Amniotic stem cell (primary cell): ENCODE measurements around the gene RBM33.

ENCODE experiments used
- DNase-seq: peaks from one replicate; lab custom pipeline; 2025; lab: John Stamatoyannopoulos, UW

Gene RBM33

DNA sequence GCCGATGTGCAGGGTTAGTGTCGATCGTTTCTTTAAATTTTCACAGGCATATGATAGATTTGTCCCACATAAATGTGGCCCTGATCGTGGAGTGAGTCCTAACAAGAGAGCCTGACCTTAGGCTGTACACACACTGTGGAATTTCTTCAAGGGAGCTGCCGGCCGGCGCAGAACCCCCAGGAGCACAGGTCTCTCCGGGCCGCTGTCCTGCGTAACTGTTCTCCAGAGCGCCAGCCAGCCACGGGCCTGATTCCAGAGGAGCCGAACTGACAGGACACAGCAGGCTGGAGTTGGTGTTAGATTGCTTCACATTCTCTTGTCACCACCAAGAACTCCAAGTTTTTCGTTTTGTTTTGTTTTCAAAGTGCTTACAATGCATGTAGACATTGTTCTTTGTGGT, 130.5 kb downstream of the RBM33 start:
- no peak for DNase-seq

DNA sequence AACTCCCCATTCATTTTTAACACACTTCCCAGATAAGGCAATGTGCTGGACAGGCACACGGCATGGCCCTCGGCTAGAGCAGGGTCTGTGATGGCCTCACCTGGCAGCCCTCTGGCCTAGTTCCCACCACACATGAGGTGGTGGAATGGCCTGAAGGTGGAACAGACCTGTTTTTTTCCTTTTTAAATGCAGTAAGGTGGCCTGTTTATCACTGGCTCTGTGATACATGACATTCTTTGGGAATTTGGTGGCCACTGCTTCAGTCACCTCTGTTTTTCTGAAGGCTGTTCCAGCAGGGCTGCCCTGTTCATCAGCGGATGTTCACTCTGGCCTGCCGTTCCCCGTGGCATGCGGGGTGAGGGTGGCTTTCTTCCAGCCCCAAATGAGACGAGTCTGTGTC, 131.2 kb downstream of the RBM33 start:
- no peak for DNase-seq

DNA sequence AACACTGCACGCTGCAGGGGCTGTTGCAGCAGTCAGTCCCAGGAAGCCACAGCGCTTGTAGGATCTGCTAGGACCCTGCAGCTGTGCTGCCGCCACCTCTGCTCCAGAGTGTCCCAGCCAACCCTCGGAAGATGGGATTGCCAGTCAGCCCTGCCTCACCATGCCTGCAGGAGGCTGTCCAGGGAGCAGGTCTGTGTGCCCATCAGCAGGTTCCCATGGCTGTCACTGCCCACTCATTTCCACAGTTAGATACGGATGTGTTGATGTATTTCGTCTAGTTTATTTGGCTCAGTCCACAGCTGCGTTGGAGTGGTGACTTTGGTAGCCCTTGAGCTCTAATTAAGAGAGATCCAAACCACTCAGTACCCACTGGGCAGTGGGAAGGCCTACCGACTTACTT, 132.1 kb downstream of the RBM33 start:
- no peak for DNase-seq

DNA sequence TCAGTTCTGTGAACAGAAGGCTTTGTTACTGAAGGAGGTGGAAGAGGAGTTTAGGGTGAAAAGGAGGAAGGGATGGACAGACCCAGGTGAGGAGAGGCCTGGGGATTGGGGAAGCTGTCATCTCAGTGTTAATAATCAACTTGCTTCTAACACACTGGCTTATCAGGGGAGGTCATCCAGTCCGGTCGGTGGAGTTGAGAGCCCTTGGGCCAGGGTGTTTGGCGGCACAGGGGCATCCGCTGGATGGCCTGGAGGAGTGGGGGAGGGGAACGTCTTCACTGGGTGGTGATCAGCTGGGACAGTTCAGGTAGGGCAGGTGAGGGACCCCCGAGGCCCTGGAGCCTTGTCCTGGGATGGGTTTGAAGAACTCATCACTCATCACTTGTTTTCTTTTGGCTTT, 133.9 kb downstream of the RBM33 start:
- no peak for DNase-seq

DNA sequence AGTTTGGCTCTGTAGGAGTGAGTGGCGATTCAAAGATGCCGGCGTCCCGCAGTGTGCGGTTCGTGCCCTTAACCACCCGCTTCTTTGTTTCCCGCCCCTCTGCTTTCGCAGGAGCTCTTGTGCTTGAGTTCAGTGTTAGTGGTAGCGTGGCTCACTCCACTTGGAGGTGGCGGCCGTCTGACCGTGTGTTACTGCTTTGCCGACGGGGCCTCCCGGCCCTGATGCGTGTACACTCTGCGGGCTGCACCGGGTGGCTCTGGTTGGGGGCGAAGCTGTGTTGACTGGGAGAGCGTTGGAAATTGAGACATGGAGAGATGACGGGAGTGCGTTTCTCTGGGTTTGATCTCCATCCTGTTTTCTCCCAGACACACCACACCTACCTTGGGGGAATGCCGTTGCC, 136.4 kb downstream of the RBM33 start:
- no peak for DNase-seq

DNA sequence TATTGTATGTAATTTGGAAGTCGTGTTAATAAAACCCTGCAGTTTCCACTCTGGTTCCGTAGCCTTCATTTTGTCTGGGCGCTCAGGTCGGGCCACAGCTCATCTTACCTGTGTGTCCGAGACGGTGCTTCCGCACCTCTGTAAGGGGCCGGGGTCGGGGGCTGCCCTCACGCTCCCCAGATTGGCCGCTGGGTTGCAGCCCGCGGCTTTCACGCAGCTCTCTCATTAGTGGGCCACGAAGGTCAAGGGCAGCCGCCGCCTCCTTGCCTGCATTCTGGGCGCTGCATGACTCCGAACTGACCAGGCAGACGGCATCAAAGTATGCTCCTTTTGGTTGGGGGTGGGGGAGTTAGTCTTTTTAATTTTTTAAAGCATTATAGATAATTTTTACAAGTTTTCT, 137.0 kb downstream of the RBM33 start:
- no peak for DNase-seq

DNA sequence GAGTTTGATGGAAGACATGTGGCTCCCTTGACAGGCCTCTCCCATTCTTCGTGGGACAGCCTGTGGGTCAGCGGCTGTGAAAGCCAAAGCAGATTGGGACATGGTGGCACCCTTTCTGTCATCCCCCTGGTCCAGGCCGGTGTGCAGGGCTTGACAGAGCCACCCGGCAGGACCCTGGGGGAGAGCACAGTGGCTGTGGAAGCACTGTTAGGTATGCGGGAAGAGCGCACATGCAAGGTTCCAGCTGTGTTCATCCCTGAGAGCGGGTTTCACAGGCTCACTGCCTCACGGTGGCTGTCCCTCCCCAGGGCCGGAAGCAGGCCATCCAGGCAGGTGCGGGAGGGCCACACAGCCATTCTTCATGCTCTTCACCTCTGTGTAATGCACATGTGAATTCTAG, 138.0 kb downstream of the RBM33 start:
- DNase-seq: no peak

DNA sequence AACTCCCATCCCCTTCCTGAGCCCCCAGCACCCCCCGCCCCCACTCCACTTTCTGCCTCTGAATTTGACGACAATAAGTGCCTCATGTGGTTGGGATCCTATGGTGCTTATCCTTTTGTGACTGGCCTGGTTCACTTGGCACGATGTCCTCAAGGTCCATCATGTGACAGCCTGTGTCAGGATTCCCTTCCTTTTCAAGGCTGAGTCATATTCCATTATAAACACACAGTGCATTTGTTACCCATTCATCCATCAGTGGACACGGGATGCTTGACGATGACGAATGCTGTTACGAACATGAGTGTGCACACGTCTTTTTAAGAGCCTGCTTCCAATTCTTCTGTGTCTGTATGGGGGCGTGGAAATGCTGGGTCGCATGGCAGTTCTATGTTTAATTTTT, 141.1 kb downstream of the RBM33 start:
- no peak for DNase-seq

DNA sequence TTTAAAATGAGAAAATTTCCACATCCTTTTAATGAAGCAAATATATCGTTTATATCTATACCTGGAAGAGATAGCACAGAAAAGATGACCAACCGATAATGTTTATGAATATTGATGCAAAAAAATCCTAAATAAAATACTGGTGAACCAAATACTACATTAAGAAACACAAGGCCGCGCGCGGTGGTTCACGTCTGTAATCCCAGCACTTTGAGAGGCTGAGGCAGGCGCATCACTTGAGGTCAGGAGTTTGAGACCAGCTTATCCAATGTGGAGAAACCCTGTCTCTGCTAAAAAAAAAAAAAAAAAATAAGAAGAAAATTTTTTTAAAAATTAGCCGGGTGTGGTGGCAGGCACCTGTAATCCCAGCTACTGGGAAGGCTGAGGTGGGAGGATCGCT, 142.0 kb downstream of the RBM33 start:
- DNase-seq: no peak

DNA sequence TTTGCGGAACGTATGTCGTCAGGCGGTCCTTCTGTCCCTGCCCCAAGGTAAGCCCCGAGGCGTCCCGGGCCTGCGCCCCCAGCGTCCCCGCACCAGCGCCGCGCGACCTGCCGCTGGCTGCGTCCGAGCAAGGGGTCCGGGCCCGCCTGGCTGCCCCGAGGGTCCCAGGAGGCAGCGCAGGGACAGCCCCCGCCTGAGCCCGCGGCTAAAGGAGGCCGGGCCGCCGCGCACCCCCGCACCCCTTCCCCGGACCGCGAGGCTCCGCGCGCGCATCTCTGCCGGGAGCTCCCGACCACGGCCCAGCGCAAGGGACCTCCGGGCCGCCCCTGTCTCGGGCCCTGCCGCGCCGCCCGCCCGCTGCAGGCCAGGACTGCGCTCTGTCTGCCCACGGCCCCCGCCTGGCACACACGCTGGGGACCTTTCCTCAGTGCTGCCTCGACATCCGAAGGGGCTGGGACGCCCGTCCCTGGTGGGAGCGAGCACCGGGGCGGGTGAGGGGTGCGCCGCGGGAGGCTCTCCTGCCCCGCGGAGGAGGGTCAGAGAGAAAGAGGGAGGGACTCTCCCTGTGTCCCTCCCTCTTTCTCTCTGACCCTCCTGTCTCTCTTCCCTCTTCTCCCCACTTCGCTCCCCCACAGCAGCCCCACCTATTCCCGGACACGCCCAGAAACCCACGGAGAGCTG, 142.8 kb downstream of the RBM33 start:
- DNase-seq: no peak

DNA sequence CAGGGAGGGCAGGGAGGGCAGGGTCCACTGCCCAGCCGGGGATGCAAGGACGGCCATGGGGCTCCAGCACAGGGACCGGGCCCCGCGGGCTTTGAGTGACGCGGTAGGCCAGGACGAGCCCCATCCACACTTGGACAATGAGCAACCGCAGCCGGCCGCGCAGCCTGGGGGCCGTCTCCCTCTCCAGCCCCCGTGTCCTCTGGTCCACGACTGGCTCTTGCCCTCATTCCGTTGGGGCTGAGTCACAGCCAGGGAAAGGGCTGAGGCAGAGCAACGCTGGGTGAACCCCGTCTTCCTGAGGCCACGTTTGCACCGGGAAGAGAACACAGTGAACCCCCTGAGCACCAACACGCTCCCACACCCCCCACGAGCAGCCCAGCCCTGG, 144.1 kb downstream of the RBM33 start:
- DNase-seq: no peak

DNA sequence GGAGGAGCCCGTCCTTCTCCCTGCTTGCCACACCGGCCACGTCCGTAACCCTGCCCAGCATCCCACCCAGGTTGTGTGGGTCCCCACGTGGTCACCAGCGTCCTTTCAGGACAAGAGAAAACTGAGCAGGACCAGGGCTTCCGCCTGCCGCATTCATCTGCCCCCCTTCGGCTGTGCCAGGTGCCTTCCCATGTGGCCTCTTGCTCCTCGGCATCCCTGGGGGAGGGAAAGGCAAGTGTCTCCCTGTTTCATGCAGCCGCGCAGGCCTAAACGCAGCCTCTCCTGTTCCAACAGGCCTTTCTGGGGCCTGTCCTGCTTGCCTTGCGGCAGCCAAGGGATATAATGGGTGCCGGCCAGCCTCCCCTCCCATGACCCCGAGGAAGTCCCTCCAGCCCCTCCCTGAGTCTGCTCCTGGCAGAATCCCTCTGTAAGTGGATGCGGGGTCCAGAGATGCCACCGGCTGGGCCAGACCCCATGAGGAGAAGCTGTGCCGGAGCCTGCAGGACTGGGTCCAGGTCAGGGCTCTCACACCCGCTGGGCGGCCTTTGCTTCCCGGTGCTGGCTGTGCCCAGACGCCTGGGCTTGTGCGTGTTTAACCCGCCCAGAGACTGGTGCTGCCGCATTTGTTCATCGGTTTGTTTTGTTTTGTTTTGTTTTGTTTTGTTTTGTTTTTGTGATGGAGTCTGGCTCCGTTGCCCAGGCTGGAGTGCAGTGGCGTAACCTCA, 144.7 kb downstream of the RBM33 start:
- no peak for DNase-seq

DNA sequence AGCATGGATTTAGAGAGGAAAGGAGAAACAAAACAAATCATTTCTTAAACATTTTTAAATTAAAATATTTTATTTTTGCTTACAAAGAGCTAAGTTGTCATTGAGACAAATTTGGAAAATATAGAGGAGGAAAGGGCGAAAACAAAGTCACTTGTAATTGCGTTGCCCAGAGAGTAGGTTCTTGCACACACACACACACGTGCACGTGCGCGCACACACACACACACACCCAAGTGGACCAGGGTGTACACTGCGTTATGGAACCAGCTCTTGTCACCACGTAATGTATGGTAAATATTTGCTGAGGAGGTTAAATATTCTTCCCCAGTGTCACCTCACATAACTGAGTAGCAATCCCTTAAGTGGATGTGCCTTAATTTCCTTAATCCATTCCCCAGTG, 146.2 kb downstream of the RBM33 start:
- no peak for DNase-seq

DNA sequence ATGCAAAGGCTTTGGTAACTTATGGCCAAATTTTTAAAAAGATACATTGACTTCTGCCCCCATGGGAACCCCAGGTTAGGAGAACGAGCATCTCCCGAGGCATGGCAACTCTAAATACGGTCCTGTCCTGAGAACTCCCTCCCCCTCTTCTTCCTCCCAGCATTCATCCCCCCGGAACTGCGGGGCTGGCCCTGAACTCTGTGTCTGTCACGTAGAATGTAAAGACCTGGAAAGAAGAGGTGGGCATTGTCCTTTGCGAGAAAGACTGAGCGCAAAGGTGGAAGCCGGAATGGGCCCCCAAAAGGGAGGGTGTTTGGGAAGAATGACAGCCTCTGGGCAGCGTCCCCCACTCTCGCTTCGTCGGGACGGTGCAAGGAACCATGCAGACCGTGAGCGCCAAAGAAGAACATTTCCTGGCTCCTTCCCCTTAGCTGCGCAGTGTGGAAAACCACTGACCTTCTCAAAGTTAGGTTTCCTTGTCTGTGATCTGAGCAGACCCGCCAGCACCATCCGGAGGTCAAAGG, 146.8 kb downstream of the RBM33 start:
- DNase-seq: no peak

DNA sequence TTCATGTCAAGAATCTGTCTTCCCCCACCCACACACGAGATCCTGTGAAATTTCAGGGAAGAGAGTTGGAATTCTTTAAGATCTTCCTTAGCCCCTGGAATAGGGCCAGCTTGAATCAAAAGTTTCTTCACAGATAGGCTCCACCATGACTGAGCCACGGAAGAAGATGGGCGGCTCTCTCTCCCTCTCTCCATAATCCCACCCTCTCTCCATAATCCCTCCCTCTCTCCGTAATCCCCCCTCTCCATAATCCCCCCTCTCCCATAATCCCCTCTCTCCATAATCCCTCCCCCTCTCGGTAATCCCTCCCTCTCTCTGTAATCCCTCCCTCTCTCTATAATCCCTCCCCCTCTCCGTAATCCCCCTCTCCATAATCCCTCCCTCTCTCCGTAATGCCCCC, 147.4 kb downstream of the RBM33 start:
- no peak for DNase-seq

DNA sequence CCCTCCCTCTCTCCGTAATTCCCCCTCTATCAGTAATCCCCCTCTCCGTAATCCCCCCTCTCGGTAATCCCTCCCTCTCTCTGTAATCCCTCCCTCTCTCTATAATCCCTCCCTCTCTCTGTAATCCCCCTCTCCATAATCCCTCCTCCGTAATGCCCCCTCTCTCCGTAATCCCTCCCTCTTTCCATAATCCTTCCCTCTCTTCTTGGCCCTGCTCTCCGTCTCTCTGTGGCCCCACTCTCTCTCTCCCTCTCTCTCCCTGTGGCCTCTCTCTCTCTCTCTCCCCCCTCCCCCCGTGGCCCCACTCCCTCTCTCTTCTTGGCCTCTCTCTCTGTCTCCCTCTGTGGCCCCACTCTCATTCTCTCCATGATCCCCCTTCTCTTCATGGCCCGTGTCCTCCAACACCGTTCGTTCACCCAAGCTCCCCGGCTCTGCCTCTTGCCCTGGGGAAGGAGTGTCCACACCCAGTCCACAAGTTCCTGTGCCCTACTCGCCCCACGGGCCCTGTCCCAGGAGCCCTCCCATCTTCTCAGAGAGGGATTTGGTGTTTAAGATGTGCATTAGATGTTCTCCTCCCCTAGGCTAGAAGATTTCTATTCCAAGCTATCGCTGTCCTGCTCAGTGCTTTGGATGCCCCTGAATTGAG, 148.0 kb downstream of the RBM33 start:
- no peak for DNase-seq

DNA sequence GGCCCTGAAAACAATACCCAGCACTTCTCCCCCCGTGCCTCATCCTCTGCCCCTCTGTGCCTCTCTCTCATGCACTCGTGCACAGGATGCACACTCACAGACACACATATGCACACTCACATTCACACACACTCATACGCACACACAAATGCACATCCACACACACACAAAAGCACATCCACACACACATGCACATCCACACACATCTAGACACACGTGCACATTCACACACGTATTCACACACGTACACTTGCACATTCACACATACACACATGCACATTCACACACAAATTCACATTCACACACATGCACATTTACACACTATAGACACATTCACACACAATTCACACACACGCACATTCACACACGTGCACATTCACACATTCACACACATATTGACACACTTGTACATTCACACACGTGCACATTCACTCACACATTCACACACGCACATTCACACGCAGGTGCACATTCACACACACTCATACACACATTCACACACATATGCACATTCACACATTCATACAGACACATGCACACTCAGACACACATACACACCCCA, 148.6 kb downstream of the RBM33 start:
- no peak for DNase-seq

DNA sequence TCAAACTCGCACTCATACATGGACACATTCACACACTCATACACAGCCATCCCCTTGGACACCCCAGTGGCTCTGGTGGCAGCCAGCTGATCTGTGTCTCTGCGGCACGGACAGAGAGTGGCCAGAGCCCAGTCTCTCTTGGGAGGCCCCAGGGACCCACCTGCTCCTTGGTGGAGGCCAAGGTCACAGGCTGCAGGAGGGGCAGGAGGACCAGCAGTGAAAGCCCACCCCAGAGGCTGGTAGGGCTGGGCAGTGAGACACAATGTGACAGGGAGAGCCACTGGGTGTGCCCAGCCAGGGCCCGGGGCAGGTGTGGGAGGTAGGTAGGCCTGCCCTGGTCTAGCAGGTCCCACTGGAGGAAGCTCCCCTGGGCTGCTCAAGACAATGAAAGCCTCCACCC, 149.3 kb downstream of the RBM33 start:
- DNase-seq: no peak

DNA sequence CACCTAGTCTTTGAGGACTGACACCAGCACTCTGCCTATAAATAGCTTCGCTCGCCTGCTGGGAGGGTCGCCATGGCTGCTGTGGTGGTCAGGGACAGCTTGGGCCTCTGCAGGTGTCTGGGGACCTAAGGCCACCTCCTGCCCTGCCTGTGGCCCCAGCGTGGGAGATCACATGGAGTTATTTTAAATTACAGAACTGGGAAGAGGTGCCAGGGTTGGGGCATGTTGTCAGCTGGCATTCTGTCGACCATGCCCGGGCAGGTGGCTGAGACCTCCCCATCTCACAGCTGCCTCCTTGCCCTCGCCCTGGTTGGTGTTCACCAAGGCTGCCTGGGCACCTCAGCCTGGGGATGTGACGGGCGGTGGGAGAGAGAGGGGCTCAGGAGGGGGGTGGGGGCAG, 149.7 kb downstream of the RBM33 start:
- DNase-seq: no peak

DNA sequence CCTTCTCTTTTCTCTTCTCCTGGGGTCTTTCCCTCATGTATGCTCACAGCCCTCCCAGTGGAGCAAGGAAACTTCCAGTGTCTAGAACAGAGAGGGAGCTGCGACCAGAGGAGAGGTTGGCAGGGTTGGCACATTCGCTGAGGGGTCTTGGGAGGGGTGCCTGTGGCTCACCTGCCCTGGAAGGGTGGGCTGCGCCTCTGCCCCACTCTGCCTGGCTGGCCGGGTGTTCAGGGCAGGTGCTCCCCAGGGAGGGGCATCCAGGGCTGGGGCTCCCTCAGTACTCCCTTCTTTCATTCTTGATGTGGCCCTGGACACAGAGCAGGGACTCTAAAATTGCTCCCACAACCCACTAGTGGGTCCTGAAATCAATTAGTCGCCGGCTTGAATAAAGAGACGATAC, 150.9 kb downstream of the RBM33 start:
- no peak for DNase-seq

DNA sequence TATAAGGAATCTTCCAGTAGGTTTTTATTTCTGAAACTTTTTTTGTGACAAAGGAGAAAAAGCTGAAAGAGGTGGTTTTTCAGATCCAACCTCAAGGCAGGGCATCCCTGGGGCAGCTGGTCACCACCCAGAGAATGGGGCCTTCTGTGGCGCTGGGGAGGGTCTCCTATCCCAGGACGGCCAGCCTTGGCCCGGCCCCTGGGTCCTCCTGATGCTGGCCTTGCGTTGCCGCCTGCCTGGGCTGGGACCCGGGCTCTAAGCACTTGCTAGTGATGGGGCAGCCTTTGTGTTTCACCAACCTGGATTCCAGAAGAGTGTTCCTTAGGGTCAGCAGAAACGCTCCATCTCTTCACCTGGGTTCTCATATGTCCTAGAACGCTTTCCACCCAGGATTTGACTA, 151.5 kb downstream of the RBM33 start:
- DNase-seq: no peak

DNA sequence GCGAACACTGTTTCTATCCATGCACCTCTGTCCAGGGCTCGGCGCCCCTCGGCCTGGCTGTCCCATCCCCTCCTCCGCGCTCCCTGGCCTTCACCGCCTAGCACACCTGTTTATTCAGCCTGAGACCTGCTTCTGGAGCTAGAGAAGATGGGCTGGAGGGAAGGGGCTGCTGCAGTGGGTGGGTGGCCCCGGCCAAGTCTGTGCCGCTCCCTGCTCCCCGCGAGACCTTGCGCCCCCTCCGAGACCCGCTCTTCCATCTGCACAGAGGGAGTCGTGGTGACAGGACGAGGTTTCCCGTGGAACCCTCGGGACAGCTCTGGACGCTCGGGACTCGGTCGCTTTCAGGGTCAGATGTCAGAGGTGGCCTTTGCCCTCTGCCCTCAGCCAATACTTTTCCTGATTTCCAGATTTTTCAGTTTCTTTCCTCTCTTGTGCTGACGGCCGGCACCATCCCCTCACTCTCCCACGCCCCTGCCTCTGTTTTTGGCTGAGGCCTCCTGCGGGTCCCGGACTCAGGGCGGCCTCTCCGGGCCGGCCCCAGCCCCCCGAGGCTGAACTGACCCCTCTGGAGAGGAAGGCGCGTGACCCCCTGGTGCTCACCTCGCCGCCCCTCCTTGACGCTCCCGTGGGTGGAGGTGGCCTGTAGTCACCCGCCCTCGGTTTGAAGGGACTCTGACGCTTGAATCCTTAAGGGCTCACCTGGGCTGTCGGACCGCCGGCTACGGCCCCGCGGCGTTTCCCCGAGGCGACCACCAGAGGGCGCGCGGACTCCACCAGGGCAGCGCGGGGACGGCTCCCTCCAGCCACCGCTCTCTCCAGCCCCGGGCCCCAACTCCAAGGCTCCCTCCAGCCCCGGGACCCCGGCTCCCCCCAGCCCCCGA, 152.2 kb downstream of the RBM33 start:
- no peak for DNase-seq
